ENCODE measurements around the gene CCDC71L.
A peak's percentile ranks its signal among the peaks of the same experiment; 100 is the strongest.
"Not testable (repeated sequence)": the region's sequence is repeated elsewhere in the genome, so short reads cannot be mapped to it uniquely, and the experiment has no call there.

CCDC71L gene

GRCh38 chr7:106660862-106661720, at the start of gene CCDC71L:
CCDC71L (minus strand) TSS chr7:106661158; CDS start chr7:106660896, 262 bp downstream.
- DNase-seq = peak; percentile 92

- DNase-seq = not testable (repeated sequence)
Observed at GRCh38 chr7:106709604-106710003, 48.6 kb upstream of the CCDC71L start.

GRCh38 chr7:106704000-106704840, 43.3 kb upstream of the CCDC71L start:
- DNase-seq = no peak

- no peak for DNase-seq
Observed at GRCh38 chr7:106693677-106694353, 32.9 kb upstream of the CCDC71L start.

GRCh38 chr7:106692450-106693051, 31.6 kb upstream of the CCDC71L start:
- DNase-seq = no peak

- not testable (repeated sequence) for DNase-seq
Observed at GRCh38 chr7:106688161-106688560, 27.2 kb upstream of the CCDC71L start.

- no peak for DNase-seq
Observed at GRCh38 chr7:106683941-106684340, 23.0 kb upstream of the CCDC71L start.

GRCh38 chr7:106681815-106682495, 21.0 kb upstream of the CCDC71L start:
- no peak for DNase-seq

- DNase-seq = no peak
Observed at GRCh38 chr7:106679153-106679931, 18.4 kb upstream of the CCDC71L start.

GRCh38 chr7:106678795-106679152, 17.8 kb upstream of the CCDC71L start:
- no peak for DNase-seq

GRCh38 chr7:106676506-106676905, 15.5 kb upstream of the CCDC71L start:
- DNase-seq = not testable (repeated sequence)

GRCh38 chr7:106673688-106674087, 12.7 kb upstream of the CCDC71L start:
- not testable (repeated sequence) for DNase-seq

- DNase-seq = not testable (repeated sequence)
Observed at GRCh38 chr7:106671930-106672329, 11.0 kb upstream of the CCDC71L start.

GRCh38 chr7:106671160-106671559, 10.2 kb upstream of the CCDC71L start:
- no peak for DNase-seq

GRCh38 chr7:106668861-106669524, 8.0 kb upstream of the CCDC71L start:
- no peak for DNase-seq

GRCh38 chr7:106666353-106666752, 5.4 kb upstream of the CCDC71L start:
- DNase-seq = no peak

GRCh38 chr7:106664343-106664742, 3.4 kb upstream of the CCDC71L start:
- no peak for DNase-seq

GRCh38 chr7:106659963-106660861, 746 bp downstream of the CCDC71L start:
- peak; percentile 44 for DNase-seq

GRCh38 chr7:106659166-106659962, 1.6 kb downstream of the CCDC71L start:
- DNase-seq = no peak

Measured in NCI-H1092 (cell line).